A673 (cell line): ENCODE results near the gene TXNRD1.

Source experiments
- EZH2 ChIP-seq: fragments of 200-600 bp; sonication (generic); IDR thresholded peaks from 2 replicates; pipeline ENCODE4 v1.6.1; 2017; ENCODE audit warnings: borderline replicate concordance, low read depth, mild to moderate bottlenecking, mixed read lengths, antibody characterized with exemption, low read length; ENCODE audit not compliant: poor library complexity, severe bottlenecking
- TF ChIP-seq, protein P1 (sequence below): fragments of 300-800, 200-600 bp; sonication (generic); conservative IDR thresholded peaks from 2 replicates; pipeline ENCODE4 v1.5.1; 2017; ENCODE audit warnings: low read depth, mild to moderate bottlenecking, antibody characterized with exemption, low read length, moderate library complexity, mixed read lengths

- TF ChIP-seq, protein P1, sequence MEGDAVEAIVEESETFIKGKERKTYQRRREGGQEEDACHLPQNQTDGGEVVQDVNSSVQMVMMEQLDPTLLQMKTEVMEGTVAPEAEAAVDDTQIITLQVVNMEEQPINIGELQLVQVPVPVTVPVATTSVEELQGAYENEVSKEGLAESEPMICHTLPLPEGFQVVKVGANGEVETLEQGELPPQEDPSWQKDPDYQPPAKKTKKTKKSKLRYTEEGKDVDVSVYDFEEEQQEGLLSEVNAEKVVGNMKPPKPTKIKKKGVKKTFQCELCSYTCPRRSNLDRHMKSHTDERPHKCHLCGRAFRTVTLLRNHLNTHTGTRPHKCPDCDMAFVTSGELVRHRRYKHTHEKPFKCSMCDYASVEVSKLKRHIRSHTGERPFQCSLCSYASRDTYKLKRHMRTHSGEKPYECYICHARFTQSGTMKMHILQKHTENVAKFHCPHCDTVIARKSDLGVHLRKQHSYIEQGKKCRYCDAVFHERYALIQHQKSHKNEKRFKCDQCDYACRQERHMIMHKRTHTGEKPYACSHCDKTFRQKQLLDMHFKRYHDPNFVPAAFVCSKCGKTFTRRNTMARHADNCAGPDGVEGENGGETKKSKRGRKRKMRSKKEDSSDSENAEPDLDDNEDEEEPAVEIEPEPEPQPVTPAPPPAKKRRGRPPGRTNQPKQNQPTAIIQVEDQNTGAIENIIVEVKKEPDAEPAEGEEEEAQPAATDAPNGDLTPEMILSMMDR: no peak
- no peak for TF ChIP-seq EZH2
These were observed 140.1 kb downstream of the TXNRD1 start for GRCh38 chr12:104355630-104356029.
